HL-60/S4 (cell line): ENCODE results near the gene ALOX5AP.

ENCODE experiments used
- in situ Hi-C: fragments of 300-500 bp; cut with MboI; formaldehyde crosslinking; loops from 2 replicates; pipeline ENCODE4 v1.14.3; 2022; ENCODE audit warnings: low sequenced_read_pairs

Gene ALOX5AP

DNA sequence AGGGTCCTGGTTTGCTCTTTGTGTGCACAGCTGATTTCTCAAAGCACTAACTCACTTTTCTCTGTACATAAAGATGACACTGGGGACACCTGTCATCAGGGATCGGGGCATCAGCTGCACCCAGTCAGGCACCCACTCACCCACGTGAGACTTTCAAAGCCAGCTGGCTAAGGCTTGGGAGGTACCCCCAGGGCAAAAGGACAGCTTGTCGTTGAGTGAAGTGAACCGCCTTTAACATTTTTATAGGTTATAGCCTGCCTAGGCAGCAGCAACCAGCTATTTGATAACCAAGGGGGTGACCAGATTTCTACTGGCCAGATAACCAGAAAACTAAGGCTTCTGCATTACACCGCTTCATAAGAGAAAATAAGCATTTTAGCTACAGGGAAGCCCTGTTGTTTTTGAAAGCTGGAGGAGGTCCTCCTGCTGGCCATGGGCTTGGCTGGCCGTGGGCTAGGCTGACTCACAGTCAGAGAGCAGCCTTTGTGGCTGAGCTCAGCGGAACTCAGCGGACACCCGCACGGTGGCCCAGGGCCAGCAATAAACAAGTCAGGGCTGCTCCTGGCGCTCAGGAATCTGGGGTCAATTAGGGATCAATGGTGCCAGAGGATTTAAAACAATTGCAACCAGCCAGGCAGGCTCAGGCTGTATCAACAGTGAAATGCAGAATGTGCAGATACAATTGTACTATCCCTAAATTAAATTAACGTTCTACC is 57.1 kb downstream of the ALOX5AP start:
- in situ Hi-C loops = loop anchor here (10.0 kb wide), 1 partner anchor 108 kb away; no protein-coding TSS in a partner anchor

DNA sequence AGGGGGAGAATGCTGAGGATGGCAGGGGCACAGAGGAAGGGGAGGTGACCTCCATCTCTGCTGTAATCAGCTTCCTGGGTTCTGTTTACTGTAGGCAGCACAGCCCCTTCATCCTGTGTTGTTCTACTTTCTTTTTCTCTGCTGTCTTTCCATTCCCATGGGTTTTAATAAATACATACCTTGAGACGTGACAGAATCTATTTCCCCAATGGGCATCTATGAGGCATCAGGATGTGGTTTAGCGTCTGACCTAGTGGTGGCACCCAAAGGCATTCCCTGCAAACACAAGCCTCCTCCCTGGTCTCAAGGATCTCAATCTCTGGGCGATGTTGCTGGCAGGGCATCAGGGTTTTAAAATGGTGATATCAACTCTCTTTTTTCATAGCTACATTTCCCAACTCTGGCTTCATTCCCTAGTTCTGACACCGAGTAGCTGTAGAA is 60.8 kb downstream of the ALOX5AP start:
- in situ Hi-C loops = loop anchor here (10.0 kb wide), 1 partner anchor 111 kb away; no protein-coding TSS in a partner anchor

GRCh38 chr13:30796631-30797601 is 61.6 kb downstream of the ALOX5AP start:
- in situ Hi-C loops = loop anchor here (10.0 kb wide), 1 partner anchor 112 kb away; no protein-coding TSS in a partner anchor

- in situ Hi-C loops = loop anchor here (10.0 kb wide), 1 partner anchor 113 kb away; no protein-coding TSS in a partner anchor
These were observed 62.6 kb downstream of the ALOX5AP start for GRCh38 chr13:30797847-30798535.

- in situ Hi-C loops = loop anchor here (10.0 kb wide), 1 partner anchor 114 kb away; no protein-coding TSS in a partner anchor
These were observed 63.5 kb downstream of the ALOX5AP start for GRCh38 chr13:30798776-30799355.

GRCh38 chr13:30799356-30799824 is 64.0 kb downstream of the ALOX5AP start:
- in situ Hi-C loops = loop anchor here (10.0 kb wide), 1 partner anchor 115 kb away; no protein-coding TSS in a partner anchor

- in situ Hi-C loops = no loop called here
These were observed 64.8 kb downstream of the ALOX5AP start for GRCh38 chr13:30800107-30800506.

GRCh38 chr13:30802501-30802900 is 67.2 kb downstream of the ALOX5AP start:
- in situ Hi-C loops = no loop called here

GRCh38 chr13:30802953-30803478 is 67.7 kb downstream of the ALOX5AP start:
- in situ Hi-C loops = no loop called here

DNA sequence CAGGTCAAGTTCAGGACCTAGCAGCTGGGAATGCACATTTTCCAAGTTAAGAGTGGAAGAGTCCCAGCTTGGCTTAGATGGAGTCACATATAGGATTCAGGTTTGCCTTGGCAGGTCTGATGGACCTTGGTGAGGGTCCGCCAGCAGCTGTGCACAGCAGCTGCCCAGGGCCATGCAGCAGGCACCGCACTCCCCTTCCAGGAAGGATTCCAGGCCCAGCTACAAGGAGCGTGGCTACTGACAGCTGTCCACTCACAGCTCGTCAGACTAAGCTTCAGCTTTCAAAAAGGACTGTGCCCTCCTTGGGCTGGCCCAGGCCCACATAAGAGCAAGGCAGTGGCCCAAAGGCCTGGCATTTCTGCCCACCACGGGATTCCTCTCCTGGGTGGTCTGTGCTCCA is 68.4 kb downstream of the ALOX5AP start:
- in situ Hi-C loops = no loop called here

- in situ Hi-C loops = no loop called here
These were observed 69.1 kb downstream of the ALOX5AP start for GRCh38 chr13:30804474-30804873.

GRCh38 chr13:30805132-30805537 is 69.8 kb downstream of the ALOX5AP start:
- in situ Hi-C loops = no loop called here

DNA sequence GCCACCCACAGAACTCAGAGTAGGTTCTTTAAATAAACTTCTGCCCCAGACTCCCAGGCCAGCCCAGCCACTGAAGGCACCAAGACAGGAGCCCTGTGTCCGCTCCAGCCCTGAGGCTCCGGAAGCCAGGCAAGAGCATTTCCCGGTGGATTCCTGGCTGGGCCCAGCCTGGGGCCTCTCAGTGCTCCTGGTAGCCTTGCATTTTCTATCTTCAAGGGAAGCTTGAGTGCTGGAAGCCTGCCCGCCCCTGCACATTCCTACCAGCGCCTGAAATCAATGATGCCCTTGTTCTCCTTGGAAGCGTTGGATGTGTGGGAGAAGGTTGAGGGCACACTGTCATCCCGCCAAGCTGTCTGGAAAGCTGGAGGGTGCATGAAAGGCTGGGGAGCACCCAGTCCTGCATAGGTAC is 70.3 kb downstream of the ALOX5AP start:
- in situ Hi-C loops = no loop called here

GRCh38 chr13:30806784-30807183 is 71.4 kb downstream of the ALOX5AP start:
- in situ Hi-C loops = no loop called here

DNA sequence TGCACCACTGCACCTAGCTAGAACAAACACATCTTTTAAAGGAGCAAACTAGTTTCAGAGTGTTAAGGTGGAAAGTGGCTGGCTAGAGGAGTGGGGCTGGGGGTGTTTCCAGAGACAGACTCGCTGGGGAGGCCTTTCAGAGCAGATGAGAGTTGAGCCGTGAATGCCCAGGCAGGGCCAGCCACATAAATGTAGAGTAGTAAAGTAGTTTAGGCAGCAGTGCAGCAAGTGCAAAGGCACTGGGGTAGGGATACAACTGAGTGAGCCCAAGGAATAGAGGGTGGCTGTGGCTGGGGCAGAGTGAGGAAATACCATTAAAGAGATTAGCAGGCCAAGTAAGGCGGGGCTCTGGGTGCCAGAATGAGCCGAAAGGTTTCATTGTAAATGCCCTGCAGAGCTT is 72.0 kb downstream of the ALOX5AP start:
- in situ Hi-C loops = no loop called here

DNA sequence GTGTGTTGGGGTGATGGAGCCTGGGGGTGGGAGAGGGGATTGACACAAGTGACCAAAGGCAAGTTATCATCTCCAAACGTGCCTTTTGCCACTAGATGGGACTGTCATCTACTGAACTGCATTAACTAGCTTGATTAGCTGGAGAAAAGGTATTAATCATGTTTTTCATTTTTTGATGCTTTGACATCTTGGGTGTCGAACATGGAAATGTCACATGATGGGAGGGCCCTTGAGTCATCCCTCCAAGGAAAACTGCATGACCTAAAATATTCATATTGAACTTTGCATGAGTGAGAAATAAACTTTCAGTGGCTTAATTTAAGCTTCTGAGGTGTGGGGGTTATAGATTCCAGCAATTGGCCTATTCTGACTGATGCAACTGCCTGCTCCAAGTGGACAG is 73.3 kb downstream of the ALOX5AP start:
- in situ Hi-C loops = no loop called here

- in situ Hi-C loops = no loop called here
These were observed 74.4 kb downstream of the ALOX5AP start for GRCh38 chr13:30809787-30810186.

DNA sequence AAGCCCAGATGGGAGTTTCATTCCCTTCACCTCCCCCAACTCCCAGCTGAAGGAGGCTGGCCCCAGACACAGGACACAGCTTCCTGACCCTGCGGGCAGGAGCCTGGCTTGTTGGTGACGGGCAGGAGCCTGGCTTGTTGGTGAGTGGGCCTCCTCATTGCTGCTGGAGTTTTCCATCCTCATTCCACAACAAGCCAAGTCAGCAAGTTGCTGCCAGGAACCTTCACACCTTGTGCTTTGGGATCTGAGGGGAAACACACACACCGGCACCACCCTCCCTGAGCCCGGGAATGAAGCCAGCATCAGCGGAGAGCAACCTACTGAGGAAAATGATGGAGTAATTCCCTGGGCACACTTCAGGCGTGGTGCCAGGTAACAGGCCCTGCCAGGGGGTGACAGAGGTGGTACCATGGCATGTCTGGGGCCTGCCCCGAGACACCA is 74.9 kb downstream of the ALOX5AP start:
- in situ Hi-C loops = no loop called here

DNA sequence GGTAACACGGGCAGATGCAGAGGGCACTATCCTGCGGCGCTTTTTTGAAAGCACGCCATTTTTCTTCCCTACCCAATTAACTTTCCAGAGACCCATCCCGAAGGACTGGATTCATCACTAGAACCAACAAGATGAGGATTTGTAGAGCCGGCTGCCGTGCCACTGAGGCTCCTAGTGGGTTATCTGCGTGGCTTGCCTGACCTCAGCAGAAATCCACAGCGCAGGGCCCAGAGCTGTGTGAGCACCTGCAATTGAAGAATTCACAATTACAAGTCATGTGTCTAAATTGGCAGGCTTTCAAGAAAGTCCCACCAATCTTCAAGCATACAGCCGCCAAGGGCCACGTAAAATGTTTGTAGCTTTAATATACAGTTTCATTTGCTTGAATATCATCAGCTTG is 75.5 kb downstream of the ALOX5AP start:
- in situ Hi-C loops = no loop called here
